ENCODE measurements around the gene DNAJC5. TPM values are rescaled to one million over a fixed set of nuclear protein-coding genes. Genes with fewer than 3 reads are reported as not detected.

Gene DNAJC5
- total RNA-seq, 4 donors from 2014 or later = 40.6 to 59.7 (median 49.7) TPM

DNA sequence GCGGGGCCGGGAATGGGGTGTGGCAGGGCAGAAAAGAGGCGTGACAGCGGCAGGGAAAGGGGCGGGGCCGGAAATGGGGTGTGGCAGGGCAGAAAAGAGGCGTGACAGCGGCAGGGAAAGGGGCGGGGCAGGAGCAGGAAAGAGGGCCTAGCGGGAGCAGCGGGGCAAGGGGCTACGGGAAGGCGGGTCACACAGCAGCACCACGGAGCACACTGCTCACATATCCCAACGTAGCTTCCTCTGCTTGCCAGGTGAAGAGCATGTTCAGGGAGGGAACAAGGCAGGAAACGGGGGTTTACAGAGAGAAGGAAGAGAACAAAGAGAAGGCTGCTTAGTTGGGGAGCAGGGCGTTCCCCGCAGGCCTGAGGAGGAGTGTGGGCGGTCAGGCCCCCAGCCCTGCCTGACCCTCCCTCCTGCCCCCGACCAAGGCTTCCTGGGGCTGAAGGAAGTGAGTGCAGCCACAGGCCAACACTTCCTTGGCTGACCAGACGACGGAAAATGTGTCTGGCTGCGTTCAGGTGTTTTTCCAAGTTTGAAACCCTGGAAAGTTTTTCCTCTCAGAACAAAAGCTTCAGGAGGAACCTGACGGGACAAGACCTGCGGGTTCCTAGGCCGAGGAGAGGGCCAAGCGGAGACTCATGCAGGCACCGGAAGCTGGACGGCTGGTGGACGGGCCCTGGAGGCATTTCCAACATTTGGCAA, 47.5 kb downstream of the DNAJC5 start:
- 45 to 49% methylated on average over 23 to 30 of the region's 30 CpGs for WGBS, 2 donors
- no peak overlapping the region for H3K4me3 ChIP-seq (ENCODE audit: low read depth, poor library complexity, severe bottlenecking)
- intact Hi-C loops (cut with DNase I; ENCODE audit: low total_unique reads) = no loop called here
- no peak for TF ChIP-seq POLR2A (IDR thresholded peaks at IDR 0.05)
- TF ChIP-seq, protein P1, sequence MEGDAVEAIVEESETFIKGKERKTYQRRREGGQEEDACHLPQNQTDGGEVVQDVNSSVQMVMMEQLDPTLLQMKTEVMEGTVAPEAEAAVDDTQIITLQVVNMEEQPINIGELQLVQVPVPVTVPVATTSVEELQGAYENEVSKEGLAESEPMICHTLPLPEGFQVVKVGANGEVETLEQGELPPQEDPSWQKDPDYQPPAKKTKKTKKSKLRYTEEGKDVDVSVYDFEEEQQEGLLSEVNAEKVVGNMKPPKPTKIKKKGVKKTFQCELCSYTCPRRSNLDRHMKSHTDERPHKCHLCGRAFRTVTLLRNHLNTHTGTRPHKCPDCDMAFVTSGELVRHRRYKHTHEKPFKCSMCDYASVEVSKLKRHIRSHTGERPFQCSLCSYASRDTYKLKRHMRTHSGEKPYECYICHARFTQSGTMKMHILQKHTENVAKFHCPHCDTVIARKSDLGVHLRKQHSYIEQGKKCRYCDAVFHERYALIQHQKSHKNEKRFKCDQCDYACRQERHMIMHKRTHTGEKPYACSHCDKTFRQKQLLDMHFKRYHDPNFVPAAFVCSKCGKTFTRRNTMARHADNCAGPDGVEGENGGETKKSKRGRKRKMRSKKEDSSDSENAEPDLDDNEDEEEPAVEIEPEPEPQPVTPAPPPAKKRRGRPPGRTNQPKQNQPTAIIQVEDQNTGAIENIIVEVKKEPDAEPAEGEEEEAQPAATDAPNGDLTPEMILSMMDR (IDR thresholded peaks at IDR 0.05) = no peak
- no peak for DNase-seq (ENCODE audit: low spot score in 2 of 2)

DNA sequence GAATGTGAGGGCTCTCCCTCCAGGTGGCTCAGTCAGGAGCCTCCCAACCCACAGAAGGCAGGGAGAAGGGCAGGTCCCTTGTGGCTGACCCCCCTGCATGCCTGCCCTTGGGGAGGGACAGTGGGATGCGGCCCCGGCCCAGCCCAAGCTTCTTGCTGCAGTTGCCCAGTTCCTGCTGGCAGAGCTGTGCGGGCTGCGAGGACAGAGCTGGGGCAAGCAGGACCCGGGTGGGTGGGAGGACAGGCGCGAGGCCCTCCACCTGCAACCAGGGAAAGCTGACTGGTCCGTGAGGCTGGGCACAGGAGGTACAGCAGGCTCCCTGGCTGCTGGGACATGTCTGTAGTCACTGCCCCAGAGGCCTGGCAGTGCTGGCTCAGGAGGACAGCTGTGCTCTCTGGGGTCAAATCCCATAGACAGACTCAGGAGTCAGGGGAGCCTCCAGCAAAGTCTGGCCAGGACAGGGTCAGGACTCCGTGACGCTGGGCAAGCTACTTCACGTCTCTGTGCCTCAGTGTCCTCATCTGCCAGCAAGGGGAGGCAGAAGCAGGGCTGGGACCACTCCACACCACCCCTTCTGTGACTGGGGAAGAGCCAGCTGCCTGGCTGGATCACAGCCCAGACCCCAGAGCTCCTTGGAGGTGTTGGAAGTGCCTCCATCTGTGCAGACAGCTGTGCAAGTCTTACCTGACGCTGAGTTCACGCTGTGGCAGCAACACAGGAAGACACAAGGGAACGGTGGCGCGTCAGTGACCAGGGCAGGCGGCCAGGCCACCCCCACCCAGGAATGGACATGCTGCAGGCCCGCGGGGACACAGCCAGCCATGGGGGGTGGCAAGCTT, 48.3 kb downstream of the DNAJC5 start:
- intact Hi-C loops (cut with DNase I; ENCODE audit: low total_unique reads) = no loop called here
- WGBS, 2 donors = 87 to 95% methylated on average over 11 to 19 of the region's 19 CpGs
- no peak for DNase-seq (ENCODE audit: low spot score in 2 of 2)
- H3K4me3 ChIP-seq (ENCODE audit: low read depth, poor library complexity, severe bottlenecking) = no peak overlapping the region
- TF ChIP-seq, protein P1 (IDR thresholded peaks at IDR 0.05) = no peak
- TF ChIP-seq POLR2A (IDR thresholded peaks at IDR 0.05) = no peak

DNA sequence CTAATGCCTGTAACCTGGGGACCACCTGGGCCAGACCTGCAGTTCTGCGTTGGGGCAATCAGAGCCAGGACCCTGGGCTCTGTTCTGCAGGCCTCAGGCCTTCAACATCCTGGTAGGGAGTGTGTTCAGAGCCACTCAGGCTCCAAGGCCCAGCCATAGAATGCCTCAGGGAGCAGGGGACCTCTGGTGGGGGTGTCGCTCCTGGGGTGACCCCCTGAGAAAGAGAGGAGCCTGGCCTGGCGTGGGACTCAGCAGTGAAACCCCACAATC, 48.8 kb downstream of the DNAJC5 start:
- 95 to 100% methylated on average over 1 to 3 of the region's 3 CpGs for WGBS, 2 donors
- H3K4me3 ChIP-seq (ENCODE audit: low read depth, poor library complexity, severe bottlenecking) = no peak overlapping the region
- TF ChIP-seq POLR2A (IDR thresholded peaks at IDR 0.05) = no peak
- TF ChIP-seq, protein P1 (IDR thresholded peaks at IDR 0.05) = no peak
- no peak for DNase-seq (ENCODE audit: low spot score in 2 of 2)
- intact Hi-C loops (cut with DNase I; ENCODE audit: low total_unique reads) = no loop called here

DNA sequence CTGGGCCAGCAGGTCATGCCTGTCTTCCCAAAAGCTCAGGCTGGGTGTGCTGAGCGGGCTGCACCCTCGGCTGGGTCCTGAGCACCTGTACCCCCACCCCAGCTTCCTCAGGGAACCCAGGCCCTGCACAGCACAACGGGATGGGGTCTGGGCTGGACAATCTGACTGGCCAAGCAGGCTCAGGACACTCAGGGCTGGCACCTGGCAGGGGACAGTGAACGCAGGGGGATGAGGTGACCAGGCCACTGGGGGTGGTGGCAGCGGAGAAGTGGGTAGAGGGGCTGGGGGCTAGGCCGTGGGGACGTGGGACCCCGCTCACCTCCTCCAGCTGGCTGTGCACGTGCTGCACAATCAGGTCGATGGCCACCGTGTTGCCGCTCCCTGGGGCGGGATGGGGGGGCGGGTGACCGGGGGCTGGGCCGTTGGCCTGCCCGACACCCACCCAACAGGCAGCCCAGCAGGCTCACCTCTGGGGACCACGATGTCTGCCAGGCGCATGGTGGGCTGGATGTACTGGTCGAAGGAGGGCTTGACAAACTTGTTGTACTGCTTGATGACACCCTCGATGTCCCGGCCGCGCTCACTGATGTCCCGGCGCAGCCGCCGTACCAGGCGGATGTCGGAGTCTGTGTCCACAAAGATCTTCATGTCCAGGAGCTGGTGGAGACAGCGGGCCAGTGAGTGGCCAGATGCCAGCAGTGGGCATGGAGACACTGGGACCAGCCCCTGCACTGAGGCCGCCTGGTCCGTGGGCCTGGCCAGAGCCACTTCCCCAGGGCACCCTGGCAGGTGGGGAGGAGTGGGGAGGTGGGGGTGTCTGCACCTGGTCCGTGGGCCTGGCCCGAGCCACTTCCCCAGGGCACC, 49.4 kb downstream of the DNAJC5 start:
- TF ChIP-seq POLR2A (IDR thresholded peaks at IDR 0.05) = no peak
- TF ChIP-seq, protein P1 (IDR thresholded peaks at IDR 0.05) = no peak
- 91 to 92% methylated on average over 20 to 30 of the region's 35 CpGs for WGBS, 2 donors
- intact Hi-C loops (cut with DNase I; ENCODE audit: low total_unique reads) = no loop called here
- no peak overlapping the region for H3K4me3 ChIP-seq (ENCODE audit: low read depth, poor library complexity, severe bottlenecking)
- no peak for DNase-seq (ENCODE audit: low spot score in 2 of 2)

DNA sequence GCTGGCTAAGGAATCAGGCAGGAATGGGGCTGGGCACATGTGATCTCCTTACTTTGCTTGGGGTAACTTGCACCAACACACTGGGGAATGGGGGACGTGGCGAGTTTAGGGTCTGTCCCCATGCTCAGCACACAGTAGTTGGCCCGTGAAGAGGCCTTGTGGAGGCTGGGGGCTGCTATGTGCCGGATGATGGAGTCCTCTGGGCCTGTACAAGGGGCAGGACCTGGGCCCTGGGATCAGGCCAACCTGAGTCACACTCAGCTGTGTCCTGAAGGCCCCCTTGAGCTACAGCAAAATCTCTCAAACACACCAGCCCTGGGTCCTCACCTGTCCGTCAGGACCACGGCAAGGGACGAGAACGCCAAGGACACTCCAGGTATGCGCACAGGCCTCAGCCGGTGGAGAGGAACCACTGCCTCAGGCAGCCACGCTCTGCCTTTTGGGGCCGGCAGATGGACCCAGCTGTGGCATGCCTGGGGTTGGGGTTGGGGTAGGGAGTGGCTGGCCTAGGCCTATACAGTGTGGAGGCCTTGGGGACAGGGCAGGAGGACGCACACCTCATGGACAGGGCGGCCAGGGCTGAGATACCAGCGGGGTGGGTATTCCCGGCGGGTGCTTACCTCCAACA, 50.2 kb downstream of the DNAJC5 start:
- intact Hi-C loops (cut with DNase I; ENCODE audit: low total_unique reads) = no loop called here
- 85 to 88% methylated on average over 16 to 17 of the region's 17 CpGs for WGBS, 2 donors
- no peak for DNase-seq (ENCODE audit: low spot score in 2 of 2)
- TF ChIP-seq, protein P1 (IDR thresholded peaks at IDR 0.05) = no peak
- TF ChIP-seq POLR2A (IDR thresholded peaks at IDR 0.05) = no peak
- no peak overlapping the region for H3K4me3 ChIP-seq (ENCODE audit: low read depth, poor library complexity, severe bottlenecking)
